Ascending aorta (tissue), 2 donors: ENCODE data around the gene TEX44. TPM values are rescaled to one million over a fixed set of nuclear protein-coding genes. Genes with fewer than 3 reads are reported as not detected.
A peak's percentile ranks its signal among the peaks of the same experiment; 100 is the strongest.

ENCODE experiments used
- DNase-seq, 2 donors: peaks; one replicate each; pipeline ENCODE4 v3.0.0-alpha.2; 2019; ENCODE audit warnings: low spot score in 2 of 2
- H3K27ac ChIP-seq, 2 donors: fragments of 200-600 bp; sonication (generic); one replicate each; pipeline ENCODE4 v1.5.1; 2016 to 2017; ENCODE audit warnings: mild to moderate bottlenecking in 1 of 2
- H3K27me3 ChIP-seq: fragments of 200-600 bp; sonication (generic); one replicate; pipeline ENCODE4 v1.5.1; 2017
- H3K36me3 ChIP-seq, 2 donors: fragments of 200-600 bp; sonication (generic); one replicate each; pipeline ENCODE4 v1.5.1; 2016
- H3K4me1 ChIP-seq, 2 donors: fragments of 200-600 bp; sonication (generic); one replicate each; pipeline ENCODE4 v1.5.1; 2016 to 2017; ENCODE audit warnings: mild to moderate bottlenecking in 1 of 2
- H3K4me3 ChIP-seq, 2 donors: fragments of 200-600 bp; sonication (generic); one replicate each; pipeline ENCODE4 v1.5.1; 2016 to 2017; ENCODE audit warnings: mild to moderate bottlenecking in 1 of 2
- H3K9me3 ChIP-seq, 2 donors: fragments of 200-600 bp; sonication (generic); one replicate each; pipeline ENCODE4 v1.5.1; 2016
- CTCF ChIP-seq, 3 experiments: fragments of 200-600 bp in 2 of 3; fragments of 450-650 bp in 1 of 3; sonication (generic) in 2 of 3; IDR thresholded peaks; one replicate each; pipeline ENCODE4 v1.5.1; 2016 to 2019; ENCODE audit warnings: antibody characterized with exemption in 3 of 3, mild to moderate bottlenecking in 1 of 3, moderate library complexity in 1 of 3
- intact Hi-C: fragments of 100-400 bp; cut with DNase I; formaldehyde crosslinking; loops from one replicate; pipeline ENCODE4 v1.15.1; 2023
- total RNA-seq: library from RNA; depleted of rRNA; stranded (reverse); fragments of >200 nt; gene quantifications from one replicate; pipeline ENCODE4 v1.1.0, GENCODE V29; 2016

Gene TEX44
- total RNA-seq, 1 donor from 2014 or later = not detected

- Histone ChIP-seq H3K27me3 (no peaks in the 10 kb centered on the region), H3K4me1 (peaks cover 11 to 31% of the 10 kb centered on the region in 2 donors), H3K9me3 (no peaks in the 10 kb centered on the region), H3K4me3 (no peak overlapping the region), H3K36me3 (no peaks in the 10 kb centered on the region), H3K27ac (peak overlapping the region; percentile 96 to 100)
- no peak for DNase-seq
- TF ChIP-seq CTCF (IDR thresholded peaks at IDR 0.05) = no peak
- intact Hi-C loops = no loop called here
Observed at GRCh38 chr2:231617059-231617926, 24.6 kb downstream of the TEX44 start.

- H3K36me3 ChIP-seq = no peaks in the 10 kb centered on the region
- peaks cover 0 to 6% of the 10 kb centered on the region in 2 donors for H3K4me1 ChIP-seq
- no peak for DNase-seq
- no peak for TF ChIP-seq CTCF (IDR thresholded peaks at IDR 0.05)
- H3K27ac ChIP-seq = no peak overlapping the region
- intact Hi-C loops = no loop called here
- no peak overlapping the region for H3K4me3 ChIP-seq
- H3K9me3 ChIP-seq = no peaks in the 10 kb centered on the region
- H3K27me3 ChIP-seq = no peaks in the 10 kb centered on the region
Observed at GRCh38 chr2:231621051-231621879, 28.6 kb downstream of the TEX44 start.

GRCh38 chr2:231622963-231623362 is 30.3 kb downstream of the TEX44 start:
- intact Hi-C loops = no loop called here
- Histone ChIP-seq H3K4me3 (no peak overlapping the region), H3K27ac (no peak overlapping the region), H3K9me3 (no peaks in the 10 kb centered on the region), H3K27me3 (no peaks in the 10 kb centered on the region), H3K36me3 (no peaks in the 10 kb centered on the region), H3K4me1 (peaks cover 0 to 9% of the 10 kb centered on the region in 2 donors)
- no peak for TF ChIP-seq CTCF (IDR thresholded peaks at IDR 0.05)
- no peak for DNase-seq

GRCh38 chr2:231626449-231626848 is 33.8 kb downstream of the TEX44 start:
- Histone ChIP-seq H3K27ac (no peak overlapping the region), H3K36me3 (no peaks in the 10 kb centered on the region), H3K4me3 (no peak overlapping the region), H3K4me1 (peaks cover 0 to 13% of the 10 kb centered on the region in 2 donors), H3K9me3 (no peaks in the 10 kb centered on the region), H3K27me3 (no peaks in the 10 kb centered on the region)
- no peak for DNase-seq
- intact Hi-C loops = no loop called here
- no peak for TF ChIP-seq CTCF (IDR thresholded peaks at IDR 0.05)

- DNase-seq = no peak
- peak overlapping the region; percentile 85 to 86 for H3K27ac ChIP-seq
- H3K9me3 ChIP-seq = no peaks in the 10 kb centered on the region
- intact Hi-C loops = no loop called here
- H3K27me3 ChIP-seq = no peaks in the 10 kb centered on the region
- H3K4me1 ChIP-seq = peaks cover 0 to 13% of the 10 kb centered on the region in 2 donors
- no peaks in the 10 kb centered on the region for H3K36me3 ChIP-seq
- H3K4me3 ChIP-seq = peak overlapping the region; percentile 12 to 47
- no peak for TF ChIP-seq CTCF (IDR thresholded peaks at IDR 0.05)
Observed at GRCh38 chr2:231627384-231628120, 34.9 kb downstream of the TEX44 start.
